Measurements from ENCODE around the gene PCARE.

GRCh38 chr2:29063056-29063455 is 11.3 kb downstream of the PCARE start:
- TF ChIP-seq CTCF (IDR thresholded peaks at IDR 0.05; ENCODE audit: insufficient read depth, low read length) (no peak), POLR2AphosphoS5 (IDR thresholded peaks at IDR 0.05; ENCODE audit: low read depth) (no peak), GABPA (IDR thresholded peaks at IDR 0.05; ENCODE audit: low read depth) (no peak), REST (IDR thresholded peaks at IDR 0.05; ENCODE audit: insufficient replicate concordance, low read depth) (no peak)

Measured in HL-60 (cell line).